SU-DHL-6 (cell line): ENCODE results near the gene ZNF496.

Experiments used
- EZH2phosphoT487 ChIP-seq: fragments of 200-600 bp; sonication (generic), shearing (Covaris generic); conservative IDR thresholded peaks from 2 replicates; pipeline ENCODE4 v1.6.1; 2018; ENCODE audit warnings: mild to moderate bottlenecking, antibody characterized with exemption, low read length, moderate library complexity, mixed read lengths
- TF ChIP-seq, protein P1 (sequence below): fragments of 200-600 bp; sonication (generic); IDR thresholded peaks from one replicate; pipeline ENCODE4 v1.5.1; 2017; ENCODE audit warnings: antibody characterized with exemption, mild to moderate bottlenecking, low read length, moderate library complexity; ENCODE audit not compliant: insufficient read depth, poor library complexity, severe bottlenecking

DNA sequence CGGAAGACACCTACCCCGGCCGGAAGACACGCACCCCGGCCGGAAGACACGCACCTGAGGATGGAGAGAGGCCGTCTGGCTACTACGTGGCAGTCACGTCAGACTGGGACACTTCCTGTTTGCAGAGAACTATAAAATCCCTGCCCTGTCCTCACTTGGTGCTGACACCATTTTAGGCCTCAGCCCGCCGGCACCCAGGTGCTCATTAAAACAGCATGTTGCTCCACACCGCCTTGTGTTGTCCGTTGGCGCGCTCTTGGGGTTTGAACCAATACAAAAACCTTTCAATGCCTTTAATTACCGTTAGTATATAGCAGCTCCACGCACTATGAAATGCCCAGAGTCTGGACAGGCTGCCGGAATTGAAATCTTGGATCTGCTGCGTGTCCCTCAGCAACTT lies 41.1 kb downstream of the ZNF496 start:
- TF ChIP-seq, protein P1, sequence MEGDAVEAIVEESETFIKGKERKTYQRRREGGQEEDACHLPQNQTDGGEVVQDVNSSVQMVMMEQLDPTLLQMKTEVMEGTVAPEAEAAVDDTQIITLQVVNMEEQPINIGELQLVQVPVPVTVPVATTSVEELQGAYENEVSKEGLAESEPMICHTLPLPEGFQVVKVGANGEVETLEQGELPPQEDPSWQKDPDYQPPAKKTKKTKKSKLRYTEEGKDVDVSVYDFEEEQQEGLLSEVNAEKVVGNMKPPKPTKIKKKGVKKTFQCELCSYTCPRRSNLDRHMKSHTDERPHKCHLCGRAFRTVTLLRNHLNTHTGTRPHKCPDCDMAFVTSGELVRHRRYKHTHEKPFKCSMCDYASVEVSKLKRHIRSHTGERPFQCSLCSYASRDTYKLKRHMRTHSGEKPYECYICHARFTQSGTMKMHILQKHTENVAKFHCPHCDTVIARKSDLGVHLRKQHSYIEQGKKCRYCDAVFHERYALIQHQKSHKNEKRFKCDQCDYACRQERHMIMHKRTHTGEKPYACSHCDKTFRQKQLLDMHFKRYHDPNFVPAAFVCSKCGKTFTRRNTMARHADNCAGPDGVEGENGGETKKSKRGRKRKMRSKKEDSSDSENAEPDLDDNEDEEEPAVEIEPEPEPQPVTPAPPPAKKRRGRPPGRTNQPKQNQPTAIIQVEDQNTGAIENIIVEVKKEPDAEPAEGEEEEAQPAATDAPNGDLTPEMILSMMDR = no peak
- no peak for TF ChIP-seq EZH2phosphoT487
